Upper lobe of left lung (tissue), 6 donors: Measurements from ENCODE around the gene UBL4B. TPM values are rescaled to one million over a fixed set of nuclear protein-coding genes. Genes with fewer than 3 reads are reported as not detected.

Experiments
- ATAC-seq, 2 donors: fragments of 200-7000 bp; cut with Tn5 transposase; one replicate each; pipeline ENCODE4 v1.9.1; 2022; ENCODE audit warnings: mild to moderate bottlenecking in 2 of 2, moderate library complexity in 2 of 2; ENCODE audit not compliant: low FRiP score in 2 of 2
- DNase-seq, 2 donors: peaks; one replicate each; pipeline ENCODE4 v3.0.0-alpha.2; 2019 to 2020
- H3K27ac ChIP-seq, 4 donors: fragments of 200-600 bp; sonication (generic); one replicate each; pipeline ENCODE4 v1.5.1; 2016 to 2019
- H3K27me3 ChIP-seq, 4 donors: fragments of 200-600 bp; sonication (generic); one replicate each; pipeline ENCODE4 v1.5.1; 2017 to 2019
- H3K36me3 ChIP-seq, 4 donors: fragments of 200-600 bp; sonication (generic); one replicate each; pipeline ENCODE4 v1.5.1; 2016 to 2019
- H3K4me1 ChIP-seq, 4 donors: fragments of 200-600 bp; sonication (generic); one replicate each; pipeline ENCODE4 v1.5.1; 2018 to 2019
- H3K4me3 ChIP-seq, 4 donors: fragments of 200-600 bp; sonication (generic); one replicate each; pipeline ENCODE4 v1.5.1; 2017 to 2019; ENCODE audit warnings: mild to moderate bottlenecking in 2 of 4, moderate library complexity in 1 of 4
- H3K9me3 ChIP-seq, 4 donors: fragments of 200-600 bp; sonication (generic); one replicate each; pipeline ENCODE4 v1.5.1; 2018 to 2019
- EP300 ChIP-seq, 4 donors: sonication (generic); formaldehyde crosslinking; IDR thresholded peaks; one replicate each; pipeline ENCODE4 v1.5.1; 2017; ENCODE audit warnings: antibody characterized with exemption in 4 of 4, control low read depth in 2 of 4
- POLR2A ChIP-seq, 4 donors: fragments of 450-650 bp; IDR thresholded peaks; one replicate each; pipeline ENCODE4 v1.5.1; 2016 to 2017; ENCODE audit warnings: antibody characterized with exemption in 4 of 4, mild to moderate bottlenecking in 2 of 4
- POLR2AphosphoS5 ChIP-seq, 2 donors: sonication (generic); formaldehyde crosslinking; IDR thresholded peaks; one replicate each; pipeline ENCODE4 v1.5.1; 2017; ENCODE audit warnings: antibody characterized with exemption in 2 of 2
- WGBS, 2 donors: methylation state at CpG; one replicate each; pipeline ENCODE4 v1.1.5; 2017 to 2018; 5-methylcytosine and 5-hydroxymethylcytosine counted together
- total RNA-seq, 6 donors: library from RNA; depleted of rRNA in 4 of 6; stranded (reverse); fragments of >200 nt in 4 of 6; gene quantifications; one replicate each; pipeline versions ENCODE4 v1.1.0 to v1.2.1, GENCODE V29; 2016 to 2021
- TF ChIP-seq, protein P1 (sequence below), 6 experiments: fragments of 450-650 bp in 4 of 6; fragments of 200-600 bp in 2 of 6; sonication (generic) in 2 of 6; IDR thresholded peaks; one replicate each; pipeline ENCODE4 v1.5.1; 2016 to 2019; ENCODE audit warnings: antibody characterized with exemption in 6 of 6
- donor health status: DM: no; HTN: no; CAD: no; lungs with moderate emphysema.
- donor health status: DM: no; HTN: yes; CAD: no; lungs with severe emphysema.

Gene UBL4B
- total RNA-seq, 6 donors from 2014 or later, result not detected

DNA sequence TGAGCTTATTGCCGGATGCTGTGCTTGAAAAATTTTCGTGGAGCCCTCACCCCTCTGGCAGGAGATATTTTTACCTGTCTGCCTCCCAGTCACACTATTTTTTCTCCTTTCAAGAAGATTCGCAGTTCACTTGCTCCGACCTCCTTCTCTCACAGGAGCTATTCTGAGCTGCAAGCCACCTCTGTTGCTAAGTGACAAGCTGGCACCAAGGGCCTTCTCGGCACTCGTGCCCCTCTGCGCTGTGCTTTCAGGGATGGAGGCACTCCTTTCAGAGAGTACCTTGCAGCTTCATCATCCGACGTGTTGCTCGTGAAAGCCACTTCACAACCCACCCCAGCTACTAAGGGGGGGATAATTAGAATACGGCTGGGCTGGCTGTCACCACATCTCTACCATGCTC is 49.6 kb downstream of the UBL4B start:
- no peak for ATAC-seq
- H3K27ac ChIP-seq, result no peak overlapping the region
- no peaks in the 10 kb centered on the region for H3K9me3 ChIP-seq
- no peak for TF ChIP-seq EP300 (IDR thresholded peaks at IDR 0.05)
- no peak for TF ChIP-seq POLR2AphosphoS5 (IDR thresholded peaks at IDR 0.05)
- no peak for TF ChIP-seq POLR2A (IDR thresholded peaks at IDR 0.05)
- TF ChIP-seq, protein P1, sequence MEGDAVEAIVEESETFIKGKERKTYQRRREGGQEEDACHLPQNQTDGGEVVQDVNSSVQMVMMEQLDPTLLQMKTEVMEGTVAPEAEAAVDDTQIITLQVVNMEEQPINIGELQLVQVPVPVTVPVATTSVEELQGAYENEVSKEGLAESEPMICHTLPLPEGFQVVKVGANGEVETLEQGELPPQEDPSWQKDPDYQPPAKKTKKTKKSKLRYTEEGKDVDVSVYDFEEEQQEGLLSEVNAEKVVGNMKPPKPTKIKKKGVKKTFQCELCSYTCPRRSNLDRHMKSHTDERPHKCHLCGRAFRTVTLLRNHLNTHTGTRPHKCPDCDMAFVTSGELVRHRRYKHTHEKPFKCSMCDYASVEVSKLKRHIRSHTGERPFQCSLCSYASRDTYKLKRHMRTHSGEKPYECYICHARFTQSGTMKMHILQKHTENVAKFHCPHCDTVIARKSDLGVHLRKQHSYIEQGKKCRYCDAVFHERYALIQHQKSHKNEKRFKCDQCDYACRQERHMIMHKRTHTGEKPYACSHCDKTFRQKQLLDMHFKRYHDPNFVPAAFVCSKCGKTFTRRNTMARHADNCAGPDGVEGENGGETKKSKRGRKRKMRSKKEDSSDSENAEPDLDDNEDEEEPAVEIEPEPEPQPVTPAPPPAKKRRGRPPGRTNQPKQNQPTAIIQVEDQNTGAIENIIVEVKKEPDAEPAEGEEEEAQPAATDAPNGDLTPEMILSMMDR (IDR thresholded peaks at IDR 0.05), result no peak
- no peaks in the 10 kb centered on the region for H3K27me3 ChIP-seq
- no peaks in the 10 kb centered on the region for H3K36me3 ChIP-seq
- no peak overlapping the region for H3K4me3 ChIP-seq
- H3K4me1 ChIP-seq, result no peaks in the 10 kb centered on the region
- WGBS, 2 donors, result 80 to 89% methylated on average over 11 of the region's 11 CpGs
- no peak for DNase-seq

Other genes starting within 250 kb of the UBL4B start
- gene CSF1, start 201.6 kb upstream of the UBL4B start, total RNA-seq, result 100 to 1,000 TPM in 1 of 6 donors, 10 to 100 TPM in 5; 19.4 to 106 (median 36.5) TPM
- 10 to 100 TPM; 41.9 to 89.6 (median 76.1) TPM for gene AHCYL1, start 127.7 kb upstream of the UBL4B start, total RNA-seq
- 10 to 100 TPM; 29.2 to 62.9 (median 34.3) TPM for gene STRIP1, start 77.8 kb upstream of the UBL4B start, total RNA-seq
- under 1 TPM in 1 of 6 donors, not detected in 5; 0.24 TPM for gene ALX3, start 41.8 kb upstream of the UBL4B start, total RNA-seq
- gene SLC6A17, start 38.1 kb downstream of the UBL4B start, total RNA-seq, result under 1 TPM in 1 of 6 donors, not detected in 5; 0.07 TPM
- gene KCNC4, start 97.9 kb downstream of the UBL4B start, total RNA-seq, result 10 to 100 TPM in 1 of 6 donors, 1 to 10 TPM in 5; 2.5 to 11.9 (median 4.4) TPM
- gene RBM15, start 226.9 kb downstream of the UBL4B start, total RNA-seq, result 10 to 100 TPM; 20.7 to 85.9 (median 36.2) TPM